GM23248 (cell line): ENCODE results near the gene MAP4K2.

Source experiments
- EZH2 ChIP-seq: fragments of 200-600 bp; sonication (generic); IDR thresholded peaks from 2 replicates; pipeline ENCODE4 v1.6.1; 2018; ENCODE audit warnings: antibody characterized with exemption, mild to moderate bottlenecking; ENCODE audit not compliant: insufficient read depth, poor library complexity, severe bottlenecking
- EZH2phosphoT487 ChIP-seq: fragments of 200-600 bp; sonication (generic); IDR thresholded peaks from 2 replicates; pipeline ENCODE4 v1.6.1; 2018; ENCODE audit warnings: antibody characterized with exemption, moderate library complexity, mild to moderate bottlenecking, low read depth; ENCODE audit not compliant: insufficient read depth

DNA sequence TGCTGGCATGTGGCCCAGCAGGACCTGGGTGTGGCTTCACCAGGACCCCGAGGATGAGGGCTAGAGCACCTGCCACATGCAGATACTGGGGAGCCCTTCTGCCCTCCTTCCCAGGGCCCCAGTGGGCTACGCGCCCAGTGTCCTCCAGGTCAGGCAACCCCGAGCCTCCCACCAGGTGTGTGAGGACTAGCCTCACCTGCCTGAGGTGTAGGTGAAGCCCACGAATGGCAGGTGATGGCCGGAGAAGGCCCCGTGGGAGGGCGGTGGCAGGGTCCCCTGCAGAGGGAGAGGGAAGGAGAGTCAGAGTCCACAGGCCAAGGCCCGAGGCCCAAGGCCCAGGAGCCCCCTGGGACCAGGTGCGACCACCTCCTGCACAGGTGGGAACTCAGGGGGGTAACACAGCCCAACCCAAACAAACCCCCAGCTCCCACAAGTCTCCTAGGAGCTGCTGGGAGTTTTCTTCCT, 34.9 kb upstream of the MAP4K2 start:
- TF ChIP-seq EZH2: no peak
- no peak for TF ChIP-seq EZH2phosphoT487
